Esophagus muscularis mucosa (tissue), 4 donors: ENCODE measurements around the gene CSMD2. TPM values are rescaled to one million over a fixed set of nuclear protein-coding genes. Genes with fewer than 3 reads are reported as not detected.

Experiments used
- DNase-seq: peaks from one replicate; pipeline ENCODE4 v3.0.0-alpha.2; 2017; ENCODE audit errors: extremely low spot score
- H3K27ac ChIP-seq, 4 donors: fragments of 200-600 bp; sonication (generic); replicated peaks in 1 of 4; 1 replicate in 3 of 4; 2 replicates in 1 of 4; pipeline ENCODE4 v1.5.1; 2016 to 2019; ENCODE audit warnings: mild to moderate bottlenecking in 1 of 4
- H3K27me3 ChIP-seq, 4 donors: fragments of 200-600 bp; sonication (generic); one replicate each; pipeline versions ENCODE4 v1.5.1 to v1.6.0; 2016 to 2019
- H3K36me3 ChIP-seq, 4 donors: fragments of 200-600 bp; sonication (generic); one replicate each; pipeline ENCODE4 v1.5.1; 2016 to 2019
- H3K4me1 ChIP-seq, 4 donors: fragments of 200-600 bp; sonication (generic); one replicate each; pipeline ENCODE4 v1.5.1; 2016 to 2019
- H3K4me3 ChIP-seq, 4 donors: fragments of 200-600 bp; sonication (generic); 1 replicate in 2 of 4; 2 replicates in 2 of 4; pipeline ENCODE4 v1.5.1; 2016 to 2019; ENCODE audit warnings: mild to moderate bottlenecking in 4 of 4, moderate library complexity in 1 of 4
- H3K9me3 ChIP-seq, 4 donors: fragments of 200-600 bp; sonication (generic); 1 replicate in 3 of 4; 2 replicates in 1 of 4; pipeline ENCODE4 v1.5.1; 2016 to 2019
- EP300 ChIP-seq: sonication (generic); formaldehyde crosslinking; IDR thresholded peaks from one replicate; pipeline ENCODE4 v1.6.1; 2017; ENCODE audit warnings: antibody characterized with exemption
- POLR2A ChIP-seq: fragments of 450-650 bp; IDR thresholded peaks from one replicate; pipeline ENCODE4 v1.6.1; 2017; ENCODE audit warnings: antibody characterized with exemption, moderate library complexity, mild to moderate bottlenecking, low read depth
- POLR2AphosphoS5 ChIP-seq, 2 donors: sonication (generic); formaldehyde crosslinking; IDR thresholded peaks; one replicate each; pipeline ENCODE4 v1.6.1; 2017; ENCODE audit warnings: antibody characterized with exemption in 2 of 2
- WGBS: methylation state at CpG from one replicate; pipeline ENCODE4 v1.1.5; 2018; 5-methylcytosine and 5-hydroxymethylcytosine counted together
- intact Hi-C: fragments of 100-400 bp; cut with DNase I; formaldehyde crosslinking; loops from one replicate; pipeline ENCODE4 v1.15.1; 2023
- total RNA-seq, 4 donors: library from RNA; depleted of rRNA; stranded (reverse); fragments of >200 nt; gene quantifications; one replicate each; pipeline versions ENCODE4 v1.1.0 to v1.2.1, GENCODE V29; 2016
- TF ChIP-seq, protein P1 (sequence below), 3 experiments: fragments of 200-600 bp in 2 of 3; fragments of 450-650 bp in 1 of 3; sonication (generic) in 2 of 3; IDR thresholded peaks; one replicate each; pipeline ENCODE4 v1.5.1; 2017 to 2019; ENCODE audit warnings: antibody characterized with exemption in 3 of 3, mild to moderate bottlenecking in 2 of 3, moderate library complexity in 1 of 3

The CSMD2 gene
- total RNA-seq, 4 donors from 2014 or later: 0.26 to 0.75 (median 0.37) TPM

DNA sequence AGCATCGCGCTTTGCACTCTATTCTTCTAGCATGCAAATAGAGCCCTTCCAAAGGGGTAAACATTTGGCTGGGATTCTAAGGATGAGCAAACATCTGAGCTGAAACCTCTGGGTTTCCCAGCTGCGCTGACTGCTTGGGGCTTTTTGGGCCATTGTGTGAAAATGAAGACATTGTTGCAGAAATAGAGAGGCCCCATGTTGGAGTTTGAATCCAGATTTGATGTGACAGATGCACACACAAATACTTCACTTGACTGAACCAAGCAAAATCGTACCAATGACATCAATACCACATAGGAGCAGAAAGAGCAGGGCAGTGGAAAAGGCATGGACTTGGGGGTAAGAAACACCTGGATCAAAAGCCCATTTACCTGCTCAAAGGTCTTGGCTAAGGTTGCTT is 445.7 kb downstream of the CSMD2 start:
- WGBS: 93% methylated on average over 4 of the region's 4 CpGs
- Histone ChIP-seq H3K27me3 (peaks cover 0 to 13% (median 0%) of the 10 kb centered on the region in 4 donors), H3K27ac (no peak overlapping the region), H3K36me3 (no peaks in the 10 kb centered on the region), H3K4me3 (no peak overlapping the region), H3K4me1 (no peaks in the 10 kb centered on the region), H3K9me3 (no peaks in the 10 kb centered on the region)
- DNase-seq: peak; percentile 80
- TF ChIP-seq POLR2A (no peak), POLR2AphosphoS5 (IDR thresholded peaks at IDR 0.05) (no peak), EP300 (no peak)
- TF ChIP-seq, protein P1, sequence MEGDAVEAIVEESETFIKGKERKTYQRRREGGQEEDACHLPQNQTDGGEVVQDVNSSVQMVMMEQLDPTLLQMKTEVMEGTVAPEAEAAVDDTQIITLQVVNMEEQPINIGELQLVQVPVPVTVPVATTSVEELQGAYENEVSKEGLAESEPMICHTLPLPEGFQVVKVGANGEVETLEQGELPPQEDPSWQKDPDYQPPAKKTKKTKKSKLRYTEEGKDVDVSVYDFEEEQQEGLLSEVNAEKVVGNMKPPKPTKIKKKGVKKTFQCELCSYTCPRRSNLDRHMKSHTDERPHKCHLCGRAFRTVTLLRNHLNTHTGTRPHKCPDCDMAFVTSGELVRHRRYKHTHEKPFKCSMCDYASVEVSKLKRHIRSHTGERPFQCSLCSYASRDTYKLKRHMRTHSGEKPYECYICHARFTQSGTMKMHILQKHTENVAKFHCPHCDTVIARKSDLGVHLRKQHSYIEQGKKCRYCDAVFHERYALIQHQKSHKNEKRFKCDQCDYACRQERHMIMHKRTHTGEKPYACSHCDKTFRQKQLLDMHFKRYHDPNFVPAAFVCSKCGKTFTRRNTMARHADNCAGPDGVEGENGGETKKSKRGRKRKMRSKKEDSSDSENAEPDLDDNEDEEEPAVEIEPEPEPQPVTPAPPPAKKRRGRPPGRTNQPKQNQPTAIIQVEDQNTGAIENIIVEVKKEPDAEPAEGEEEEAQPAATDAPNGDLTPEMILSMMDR (IDR thresholded peaks at IDR 0.05): no peak
- intact Hi-C loops: no loop called here

DNA sequence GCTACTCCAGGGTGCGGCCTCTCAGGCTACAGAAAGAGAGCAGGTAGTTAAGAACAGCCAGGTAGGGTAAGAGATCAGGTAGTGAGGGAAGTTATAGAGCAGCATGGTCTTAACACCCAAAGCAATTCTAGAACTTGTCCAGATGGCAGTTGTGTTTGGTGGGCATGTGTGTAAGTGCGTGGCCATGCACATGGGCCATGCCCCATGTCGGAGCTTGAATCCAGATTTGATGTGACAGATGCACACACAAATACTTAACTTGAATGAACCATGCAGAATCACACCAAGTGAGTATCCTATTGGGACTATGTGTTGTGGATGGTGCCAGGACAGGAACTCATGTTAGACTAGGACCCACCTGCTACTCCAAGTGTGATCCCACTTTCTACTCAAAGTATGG is 446.8 kb downstream of the CSMD2 start:
- intact Hi-C loops: no loop called here
- Histone ChIP-seq H3K27me3 (peaks cover 0 to 15% (median 0%) of the 10 kb centered on the region in 4 donors), H3K9me3 (no peaks in the 10 kb centered on the region), H3K4me3 (no peak overlapping the region), H3K27ac (no peak overlapping the region), H3K4me1 (no peaks in the 10 kb centered on the region), H3K36me3 (no peaks in the 10 kb centered on the region)
- TF ChIP-seq, protein P1 (IDR thresholded peaks at IDR 0.05): no peak
- TF ChIP-seq POLR2AphosphoS5 (IDR thresholded peaks at IDR 0.05) (no peak), EP300 (no peak), POLR2A (no peak)
- WGBS: 90% methylated on average over 3 of the region's 3 CpGs
- DNase-seq: peak; percentile 91

DNA sequence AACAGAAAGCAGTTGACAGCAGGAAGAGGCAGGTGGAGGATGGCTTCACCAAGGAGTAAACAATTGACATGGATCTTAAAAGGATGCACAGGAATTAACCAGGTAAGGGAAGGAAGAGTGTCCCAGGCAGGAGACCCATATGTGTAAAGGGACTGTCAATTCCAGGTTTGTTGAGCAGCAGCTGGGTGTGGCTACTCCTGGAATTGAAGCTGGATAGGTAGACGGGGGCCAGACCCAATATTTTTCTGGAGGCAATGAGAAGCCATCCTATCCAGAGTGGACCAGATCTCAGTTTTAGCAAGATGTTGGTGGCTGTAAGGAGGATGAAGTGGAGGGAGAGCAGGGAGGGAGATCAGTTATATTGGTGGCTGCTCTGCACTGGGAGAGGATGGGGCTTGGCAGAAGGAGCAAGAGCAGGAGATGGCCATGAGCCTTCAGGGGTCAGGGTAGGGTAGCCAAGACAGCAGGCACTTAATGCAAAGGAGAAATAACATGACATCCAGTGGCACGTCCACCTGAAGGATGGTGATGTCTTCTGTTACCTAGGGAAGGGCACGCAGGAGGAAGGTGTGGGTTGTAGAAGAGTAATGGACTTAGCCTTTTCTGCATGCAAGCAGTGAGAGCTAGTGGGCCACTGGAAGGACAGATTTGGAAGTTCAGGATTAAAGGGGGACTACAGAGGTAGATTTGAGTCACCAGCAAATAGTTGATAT is 447.9 kb downstream of the CSMD2 start:
- 82% methylated on average over 3 of the region's 3 CpGs for WGBS
- peak; percentile 62 for DNase-seq

DNA sequence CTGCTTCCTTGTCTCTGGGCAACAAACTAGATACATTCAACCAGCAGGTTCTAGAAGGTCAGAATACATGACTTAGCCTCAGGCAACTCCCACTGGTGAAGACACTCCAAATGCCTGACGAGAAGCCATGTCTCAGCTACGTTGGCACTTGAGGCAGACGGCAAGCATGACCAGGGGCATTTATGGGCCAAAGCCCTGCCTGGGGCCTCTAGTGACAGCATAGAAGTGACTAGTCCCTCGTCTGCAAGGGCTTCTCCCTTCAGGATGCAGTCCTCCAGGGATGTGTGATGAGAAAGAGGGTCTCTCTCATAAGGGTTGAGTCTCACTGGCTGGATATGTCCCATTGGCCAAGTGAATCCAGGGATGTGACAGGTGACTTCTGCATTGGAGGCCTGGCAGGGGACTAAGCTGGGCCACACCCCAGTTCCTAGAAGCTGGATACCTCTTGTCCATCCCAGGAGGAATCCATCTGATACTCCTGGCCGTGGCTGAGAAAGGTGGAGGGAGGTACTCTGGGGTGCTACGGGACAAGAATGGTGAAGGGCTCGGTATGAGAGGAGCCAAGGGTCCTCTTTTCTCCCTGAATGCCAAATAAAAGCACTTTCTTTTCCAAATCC is 449.7 kb downstream of the CSMD2 start:
- Histone ChIP-seq H3K4me1 (no peaks in the 10 kb centered on the region), H3K36me3 (no peaks in the 10 kb centered on the region), H3K27me3 (peaks cover 0 to 32% (median 0%) of the 10 kb centered on the region in 4 donors), H3K27ac (no peak overlapping the region), H3K4me3 (no peak overlapping the region), H3K9me3 (no peaks in the 10 kb centered on the region)
- 92% methylated on average over 6 of the region's 7 CpGs for WGBS
- DNase-seq: peak; percentile 77
- TF ChIP-seq, protein P1 (IDR thresholded peaks at IDR 0.05): no peak
- TF ChIP-seq EP300 (no peak), POLR2A (no peak), POLR2AphosphoS5 (IDR thresholded peaks at IDR 0.05) (no peak)
- intact Hi-C loops: no loop called here

More for the DNA sequence above, 447.9 kb downstream of the CSMD2 start:
- TF ChIP-seq POLR2AphosphoS5 (IDR thresholded peaks at IDR 0.05) (no peak), EP300 (no peak), POLR2A (no peak)
- Histone ChIP-seq H3K27me3 (peaks cover 0 to 24% (median 0%) of the 10 kb centered on the region in 4 donors), H3K4me3 (no peak overlapping the region), H3K27ac (no peak overlapping the region), H3K36me3 (no peaks in the 10 kb centered on the region), H3K4me1 (no peaks in the 10 kb centered on the region), H3K9me3 (no peaks in the 10 kb centered on the region)
- intact Hi-C loops: no loop called here

DNA sequence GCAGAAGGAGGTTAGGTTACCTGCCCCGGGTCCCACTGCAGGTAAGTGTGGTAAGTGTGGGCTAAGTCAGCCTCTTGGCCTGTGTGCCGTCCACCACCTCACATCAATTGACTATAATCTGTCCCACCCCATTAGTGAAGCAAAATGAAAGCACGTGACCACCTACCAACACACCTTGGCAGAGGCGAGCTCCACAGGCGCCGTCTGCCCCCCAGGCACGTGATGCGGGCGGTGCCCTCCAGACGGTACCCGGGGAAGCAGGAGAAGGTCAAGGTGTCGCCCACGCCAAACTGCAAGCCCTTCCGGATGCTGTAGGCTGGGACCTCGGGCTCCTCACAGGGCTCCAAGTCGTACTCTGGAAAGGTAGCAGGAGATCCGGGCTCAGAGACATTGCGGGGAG is 450.6 kb downstream of the CSMD2 start:
- Histone ChIP-seq H3K36me3 (no peaks in the 10 kb centered on the region), H3K9me3 (no peaks in the 10 kb centered on the region), H3K4me3 (no peak overlapping the region), H3K27ac (no peak overlapping the region), H3K4me1 (no peaks in the 10 kb centered on the region), H3K27me3 (peaks cover 0 to 32% (median 0%) of the 10 kb centered on the region in 4 donors)
- TF ChIP-seq, protein P1 (IDR thresholded peaks at IDR 0.05): no peak
- TF ChIP-seq POLR2A: no peak
- intact Hi-C loops: no loop called here
- 93% methylated on average over 18 of the region's 18 CpGs for WGBS
- DNase-seq: no peak
